NB4 (cell line): ENCODE measurements around the gene CHN1.

ENCODE experiments used
- CTCF ChIP-seq: IDR thresholded peaks from one replicate; pipeline ENCODE4 v1.5.1; 2012; ENCODE audit warnings: low read depth, low read length
- MAX ChIP-seq: IDR thresholded peaks from 2 replicates; pipeline ENCODE4 v1.6.1; 2011; ENCODE audit warnings: low read depth, low read length
- MYC ChIP-seq: IDR thresholded peaks from 2 replicates; pipeline ENCODE4 v1.6.1; 2011; ENCODE audit warnings: low read depth, low read length
- POLR2A ChIP-seq: IDR thresholded peaks from 2 replicates; pipeline ENCODE4 v1.6.1; 2011; ENCODE audit warnings: mild to moderate bottlenecking; ENCODE audit not compliant: insufficient read length; ENCODE audit errors: extremely low read depth

GRCh38 chr2:175004730-175004979, 526 bp downstream of the CHN1 start:
- TF ChIP-seq CTCF (no peak), POLR2A (no peak), MYC (no peak), MAX (no peak)
